A673 (cell line): ENCODE data around the gene KCND2. TPM values are rescaled to one million over a fixed set of nuclear protein-coding genes. Genes with fewer than 3 reads are reported as not detected.

Source experiments
- BruUV-seq: library from RNA; stranded (reverse); fragments of 400-500 nt; replicated peaks from 2 replicates; lab custom pipeline; 2021; lab: Mats Ljungman, UMichigan
- CTCF ChIA-PET: fragments of 300-600 bp; sonication (Branson Sonifier 250); formaldehyde crosslinking; loops from one replicate; lab custom pipeline; 2022; ENCODE audit warnings: antibody characterized with exemption; lab: Charles Lee
- POLR2A ChIA-PET: fragments of 300-600 bp; sonication (Branson Sonifier 250); formaldehyde crosslinking; loops from one replicate; lab custom pipeline; 2022; ENCODE audit warnings: antibody characterized with exemption; ENCODE audit not compliant: low non-redundant PET; lab: Charles Lee
- DNase-seq: peaks from one replicate; pipeline ENCODE4 v3.0.0-alpha.2; 2015; ENCODE audit warnings: low spot score
- H3K27ac ChIP-seq: fragments of 200-600 bp; sonication (generic); 2 replicates; pipeline ENCODE4 v1.5.1; 2016; ENCODE audit warnings: mixed run types, low read depth, mild to moderate bottlenecking, mixed read lengths, antibody characterized with exemption, low read length; ENCODE audit not compliant: poor library complexity, severe bottlenecking
- H3K27me3 ChIP-seq: fragments of 200-600 bp; sonication (generic); replicated peaks from 2 replicates; pipeline ENCODE4 v1.6.1; 2017; ENCODE audit warnings: mixed run types, low read depth, mild to moderate bottlenecking, mixed read lengths, antibody characterized with exemption, low read length; ENCODE audit not compliant: insufficient read depth, poor library complexity
- H3K36me3 ChIP-seq: fragments of 200-600 bp; sonication (generic); 2 replicates; pipeline ENCODE4 v1.6.1; 2016; ENCODE audit warnings: mixed run types, mild to moderate bottlenecking, mixed read lengths, antibody characterized with exemption, low read length; ENCODE audit not compliant: insufficient read depth, poor library complexity, severe bottlenecking
- H3K4me1 ChIP-seq: fragments of 200-600 bp; sonication (generic); 2 replicates; pipeline ENCODE4 v1.6.1; 2017; ENCODE audit warnings: mixed run types, mild to moderate bottlenecking, mixed read lengths, antibody characterized with exemption, low read length; ENCODE audit not compliant: insufficient read depth, poor library complexity, severe bottlenecking
- H3K4me3 ChIP-seq: fragments of 200-600 bp; sonication (generic); 2 replicates; pipeline ENCODE4 v1.5.1; 2016; ENCODE audit warnings: low read depth, mixed run types, mild to moderate bottlenecking, mixed read lengths, low read length; ENCODE audit not compliant: poor library complexity, severe bottlenecking
- H3K9me3 ChIP-seq: fragments of 200-600 bp; sonication (generic); 2 replicates; pipeline ENCODE4 v1.6.1; 2016; ENCODE audit warnings: mixed run types, low read depth, mild to moderate bottlenecking, mixed read lengths, antibody characterized with exemption, low read length; ENCODE audit not compliant: poor library complexity, severe bottlenecking
- EZH2 ChIP-seq: fragments of 200-600 bp; sonication (generic); IDR thresholded peaks from 2 replicates; pipeline ENCODE4 v1.6.1; 2017; ENCODE audit warnings: borderline replicate concordance, low read depth, mild to moderate bottlenecking, mixed read lengths, antibody characterized with exemption, low read length; ENCODE audit not compliant: poor library complexity, severe bottlenecking
- intact Hi-C: fragments of 100-400 bp; cut with micrococcal nuclease; formaldehyde crosslinking; loops from one replicate; pipeline ENCODE4 v1.10.0; 2022; ENCODE audit not compliant: unreplicated experiment
- total RNA-seq: library from RNA; stranded (reverse); gene quantifications from 2 replicates; pipeline ENCODE4 v1.2.3, GENCODE V29; 2021
- TF ChIP-seq, protein P1 (sequence below): fragments of 300-800, 200-600 bp; sonication (generic); conservative IDR thresholded peaks from 2 replicates; pipeline ENCODE4 v1.5.1; 2017; ENCODE audit warnings: low read depth, mild to moderate bottlenecking, antibody characterized with exemption, low read length, moderate library complexity, mixed read lengths

KCND2 gene
- total RNA-seq, 1 experiment from 2014 or later, result not detected

DNA sequence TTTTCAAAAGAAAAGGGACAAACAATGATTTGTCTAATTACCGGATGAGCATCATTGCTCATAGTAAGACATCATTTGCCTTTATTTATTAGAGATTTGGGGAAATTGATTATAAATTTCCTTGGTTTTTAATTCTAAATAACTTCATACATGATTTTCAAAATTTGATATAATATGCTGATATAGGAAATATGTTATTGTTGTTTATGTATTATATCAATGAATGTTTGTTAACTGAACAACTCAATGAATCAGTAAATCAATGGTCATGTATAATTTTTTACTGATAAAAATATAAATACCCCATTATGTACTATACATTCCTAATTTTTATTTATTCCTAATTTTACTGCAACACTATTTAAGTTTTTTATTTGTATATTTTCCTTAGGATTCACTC, 327.6 kb downstream of the KCND2 start:
- TF ChIP-seq, protein P1, sequence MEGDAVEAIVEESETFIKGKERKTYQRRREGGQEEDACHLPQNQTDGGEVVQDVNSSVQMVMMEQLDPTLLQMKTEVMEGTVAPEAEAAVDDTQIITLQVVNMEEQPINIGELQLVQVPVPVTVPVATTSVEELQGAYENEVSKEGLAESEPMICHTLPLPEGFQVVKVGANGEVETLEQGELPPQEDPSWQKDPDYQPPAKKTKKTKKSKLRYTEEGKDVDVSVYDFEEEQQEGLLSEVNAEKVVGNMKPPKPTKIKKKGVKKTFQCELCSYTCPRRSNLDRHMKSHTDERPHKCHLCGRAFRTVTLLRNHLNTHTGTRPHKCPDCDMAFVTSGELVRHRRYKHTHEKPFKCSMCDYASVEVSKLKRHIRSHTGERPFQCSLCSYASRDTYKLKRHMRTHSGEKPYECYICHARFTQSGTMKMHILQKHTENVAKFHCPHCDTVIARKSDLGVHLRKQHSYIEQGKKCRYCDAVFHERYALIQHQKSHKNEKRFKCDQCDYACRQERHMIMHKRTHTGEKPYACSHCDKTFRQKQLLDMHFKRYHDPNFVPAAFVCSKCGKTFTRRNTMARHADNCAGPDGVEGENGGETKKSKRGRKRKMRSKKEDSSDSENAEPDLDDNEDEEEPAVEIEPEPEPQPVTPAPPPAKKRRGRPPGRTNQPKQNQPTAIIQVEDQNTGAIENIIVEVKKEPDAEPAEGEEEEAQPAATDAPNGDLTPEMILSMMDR, result no peak
- no peak for TF ChIP-seq EZH2
- no peak overlapping the region for H3K4me3 ChIP-seq
- intact Hi-C loops, result no loop called here
- ChIA-PET CTCF (no interaction called here), POLR2A (no interaction called here)
- H3K27ac ChIP-seq, result no peak overlapping the region
- no peaks in the 10 kb centered on the region for H3K27me3 ChIP-seq
- H3K4me1 ChIP-seq, result no peaks in the 10 kb centered on the region
- H3K36me3 ChIP-seq, result no peaks in the 10 kb centered on the region
- DNase-seq, result no peak
- no TSS peak for BruUV-seq
- no peaks in the 10 kb centered on the region for H3K9me3 ChIP-seq

DNA sequence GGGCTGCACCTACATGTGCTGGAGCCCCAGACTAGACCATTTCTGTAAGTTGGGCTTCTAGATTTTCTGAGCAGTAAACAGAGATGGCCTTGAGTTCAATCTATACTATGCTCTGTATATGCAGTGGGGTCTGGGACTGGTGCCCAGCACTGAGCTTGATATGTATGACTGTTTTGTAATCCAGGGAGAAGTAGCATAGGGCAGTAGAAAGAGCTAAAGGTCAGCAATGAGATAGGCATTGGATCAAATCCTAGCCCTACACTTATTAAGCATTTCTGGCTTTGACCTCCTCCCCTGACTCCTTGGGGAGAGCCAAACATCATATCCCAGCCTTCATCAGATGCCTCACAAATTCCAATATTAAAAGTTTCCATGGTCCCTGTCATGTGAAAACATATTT, 330.4 kb downstream of the KCND2 start:
- Histone ChIP-seq H3K36me3 (no peaks in the 10 kb centered on the region), H3K4me1 (no peaks in the 10 kb centered on the region), H3K4me3 (no peak overlapping the region), H3K9me3 (no peaks in the 10 kb centered on the region), H3K27me3 (no peaks in the 10 kb centered on the region), H3K27ac (no peak overlapping the region)
- no TSS peak for BruUV-seq
- intact Hi-C loops, result no loop called here
- no peak for TF ChIP-seq EZH2
- TF ChIP-seq, protein P1, result no peak
- POLR2A ChIA-PET, result no interaction called here
- DNase-seq, result no peak
- CTCF ChIA-PET, result no interaction called here

DNA sequence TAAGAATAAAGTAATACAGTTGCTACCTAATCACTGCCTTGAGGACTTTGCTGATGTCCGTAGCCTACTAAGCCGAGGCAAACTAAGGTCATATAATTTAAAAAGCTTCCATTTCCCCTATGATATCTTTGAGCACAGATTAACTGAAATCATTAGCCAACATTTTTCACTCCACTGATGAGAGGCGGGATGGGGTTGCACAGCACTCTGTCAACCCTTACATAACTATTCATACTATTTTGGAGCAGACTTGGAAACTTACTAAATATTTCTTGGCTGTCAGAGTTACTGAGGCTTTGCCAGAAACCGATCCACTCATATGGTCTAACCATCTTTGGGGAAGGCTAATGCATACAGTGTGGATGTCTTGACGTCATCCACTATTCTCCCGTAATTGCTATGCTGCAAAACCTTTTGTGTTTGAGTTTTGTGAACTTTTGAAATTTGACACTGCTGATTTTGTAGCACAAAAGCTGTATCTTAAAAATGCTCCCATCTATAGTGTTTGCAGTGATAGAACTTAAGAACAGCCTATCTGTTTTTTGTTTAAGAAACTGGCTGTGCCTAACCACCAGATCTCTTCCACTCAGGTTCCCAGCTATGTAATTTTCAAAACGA, 336.3 kb downstream of the KCND2 start:
- TF ChIP-seq EZH2, result no peak
- TF ChIP-seq, protein P1, result no peak
- intact Hi-C loops, result no loop called here
- CTCF ChIA-PET, result no interaction called here

More for the DNA sequence above, 336.3 kb downstream of the KCND2 start:
- Histone ChIP-seq H3K4me3 (no peak overlapping the region), H3K36me3 (no peaks in the 10 kb centered on the region), H3K27ac (no peak overlapping the region), H3K4me1 (no peaks in the 10 kb centered on the region), H3K27me3 (no peaks in the 10 kb centered on the region), H3K9me3 (no peaks in the 10 kb centered on the region)
- POLR2A ChIA-PET, result no interaction called here
- BruUV-seq, result no TSS peak
- no peak for DNase-seq
